Measurements from ENCODE around the gene SPECC1L. TPM values are rescaled to one million over a fixed set of nuclear protein-coding genes. Genes with fewer than 3 reads are reported as not detected.
"Not testable (repeated sequence)": the region's sequence is repeated elsewhere in the genome, so short reads cannot be mapped to it uniquely, and the experiment has no call there.

The SPECC1L gene
- total RNA-seq, 4 donors from 2014 or later, result 63.6 to 116 (median 90.1) TPM

- TF ChIP-seq CTCF (IDR thresholded peaks at IDR 0.05), result peak in 1 of 3 experiments; percentile 11
- 33% methylated on average over 7 of the region's 7 CpGs for WGBS
- intact Hi-C loops (cut with DNase I); H3K27me3 ChIP-seq; DNase-seq (ENCODE audit: extremely low spot score); H3K9me3 ChIP-seq; H3K36me3 ChIP-seq: not testable (repeated sequence)
- Histone ChIP-seq H3K4me3 (peak overlapping the region in 2 of 4 donors; percentile 8 to 31), H3K4me1 (peaks cover 38 to 65% (median 62%) of the 10 kb centered on the region in 4 donors), H3K27ac (replicated peaks in 1 of 4) (peak overlapping the region; percentile 54 to 71 (median 66))
Measured at GRCh38 chr22:24274696-24275405, 4.2 kb downstream of the SPECC1L start.

GRCh38 chr22:24280363-24280762, 9.7 kb downstream of the SPECC1L start:
- H3K36me3 ChIP-seq; H3K9me3 ChIP-seq; H3K4me3 ChIP-seq; H3K27ac ChIP-seq (replicated peaks in 1 of 4); intact Hi-C loops (cut with DNase I); DNase-seq (ENCODE audit: extremely low spot score); H3K27me3 ChIP-seq: not testable (repeated sequence)
- WGBS, result 100% methylated on average over 1 of the region's 1 CpG
- H3K4me1 ChIP-seq, result peaks cover 13 to 73% (median 53%) of the 10 kb centered on the region in 4 donors

GRCh38 chr22:24282401-24282800, 11.8 kb downstream of the SPECC1L start:
- no peaks in the 10 kb centered on the region for H3K36me3 ChIP-seq
- no peak overlapping the region for H3K27ac ChIP-seq (replicated peaks in 1 of 4)
- no peak for TF ChIP-seq POLR2AphosphoS5 (IDR thresholded peaks at IDR 0.05)
- no peak for TF ChIP-seq CTCF (IDR thresholded peaks at IDR 0.05)
- no peak for TF ChIP-seq EP300 (IDR thresholded peaks at IDR 0.05)
- no peak for TF ChIP-seq POLR2A (IDR thresholded peaks at IDR 0.05; ENCODE audit: low read depth)
- no peak overlapping the region for H3K4me3 ChIP-seq
- H3K4me1 ChIP-seq, result peaks cover 25 to 81% (median 63%) of the 10 kb centered on the region in 4 donors
- no peaks in the 10 kb centered on the region for H3K27me3 ChIP-seq
- WGBS, result 77% methylated on average over 2 of the region's 2 CpGs
- H3K9me3 ChIP-seq, result no peaks in the 10 kb centered on the region
- no peak for DNase-seq (ENCODE audit: extremely low spot score)
- intact Hi-C loops (cut with DNase I), result no loop called here

- Histone ChIP-seq H3K27me3 (no peaks in the 10 kb centered on the region), H3K36me3 (no peaks in the 10 kb centered on the region), H3K4me3 (no peak overlapping the region), H3K27ac (replicated peaks in 1 of 4) (peak overlapping the region; percentile 59 to 73 (median 70)), H3K4me1 (peaks cover 45 to 90% (median 74%) of the 10 kb centered on the region in 4 donors), H3K9me3 (no peaks in the 10 kb centered on the region)
- no peak for DNase-seq (ENCODE audit: extremely low spot score)
- TF ChIP-seq EP300 (IDR thresholded peaks at IDR 0.05), result no peak
- TF ChIP-seq POLR2A (IDR thresholded peaks at IDR 0.05; ENCODE audit: low read depth), result no peak
- no peak for TF ChIP-seq CTCF (IDR thresholded peaks at IDR 0.05)
- no peak for TF ChIP-seq POLR2AphosphoS5 (IDR thresholded peaks at IDR 0.05)
- intact Hi-C loops (cut with DNase I), result no loop called here
- 72% methylated on average over 2 of the region's 2 CpGs for WGBS
Measured at GRCh38 chr22:24284747-24285203, 14.1 kb downstream of the SPECC1L start.

- no peak for DNase-seq (ENCODE audit: extremely low spot score)
- H3K4me3 ChIP-seq, result no peak overlapping the region
- no peaks in the 10 kb centered on the region for H3K9me3 ChIP-seq
- no peaks in the 10 kb centered on the region for H3K27me3 ChIP-seq
- WGBS, result 48% methylated on average over 4 of the region's 4 CpGs
- TF ChIP-seq POLR2AphosphoS5 (IDR thresholded peaks at IDR 0.05) (peak in 1 of 2 donors; percentile 13), CTCF (IDR thresholded peaks at IDR 0.05) (no peak)
- H3K27ac ChIP-seq (replicated peaks in 1 of 4), result peak overlapping the region; percentile 59 to 73 (median 70)
- peaks cover 50 to 91% (median 78%) of the 10 kb centered on the region in 4 donors for H3K4me1 ChIP-seq
- H3K36me3 ChIP-seq, result no peaks in the 10 kb centered on the region
- intact Hi-C loops (cut with DNase I), result no loop called here
Measured at GRCh38 chr22:24285245-24285644, 14.6 kb downstream of the SPECC1L start.

- H3K36me3 ChIP-seq; H3K4me3 ChIP-seq; intact Hi-C loops (cut with DNase I); DNase-seq (ENCODE audit: extremely low spot score); H3K27me3 ChIP-seq; H3K9me3 ChIP-seq: not testable (repeated sequence)
- peaks cover 70 to 95% (median 85%) of the 10 kb centered on the region in 4 donors for H3K4me1 ChIP-seq
- WGBS, result 79% methylated on average over 3 of the region's 9 CpGs
- H3K27ac ChIP-seq (replicated peaks in 1 of 4), result peak overlapping the region; percentile 77 to 87 (median 84)
Measured at GRCh38 chr22:24287212-24287611, 16.6 kb downstream of the SPECC1L start.

GRCh38 chr22:24287801-24288200, 17.2 kb downstream of the SPECC1L start:
- Histone ChIP-seq H3K27ac (replicated peaks in 1 of 4) (peak overlapping the region; percentile 77 to 87 (median 84)), H3K4me1 (peaks cover 72 to 95% (median 86%) of the 10 kb centered on the region in 4 donors)
- H3K36me3 ChIP-seq; DNase-seq (ENCODE audit: extremely low spot score); intact Hi-C loops (cut with DNase I); H3K9me3 ChIP-seq; H3K4me3 ChIP-seq; H3K27me3 ChIP-seq: not testable (repeated sequence)
- WGBS, result 38% methylated on average over 4 of the region's 6 CpGs
